HG02885 (cell line): ENCODE results near the gene DCAF12L2.
"Not testable (repeated sequence)": the region's sequence is repeated elsewhere in the genome, so short reads cannot be mapped to it uniquely, and the experiment has no call there.

Experiments
- ATAC-seq: cut with Tn5 transposase; IDR thresholded peaks from one replicate; pipeline ENCODE4 v1.9.1; 2021; ENCODE audit warnings: mild to moderate bottlenecking; ENCODE audit not compliant: unreplicated experiment, poor library complexity

The DCAF12L2 gene

DNA sequence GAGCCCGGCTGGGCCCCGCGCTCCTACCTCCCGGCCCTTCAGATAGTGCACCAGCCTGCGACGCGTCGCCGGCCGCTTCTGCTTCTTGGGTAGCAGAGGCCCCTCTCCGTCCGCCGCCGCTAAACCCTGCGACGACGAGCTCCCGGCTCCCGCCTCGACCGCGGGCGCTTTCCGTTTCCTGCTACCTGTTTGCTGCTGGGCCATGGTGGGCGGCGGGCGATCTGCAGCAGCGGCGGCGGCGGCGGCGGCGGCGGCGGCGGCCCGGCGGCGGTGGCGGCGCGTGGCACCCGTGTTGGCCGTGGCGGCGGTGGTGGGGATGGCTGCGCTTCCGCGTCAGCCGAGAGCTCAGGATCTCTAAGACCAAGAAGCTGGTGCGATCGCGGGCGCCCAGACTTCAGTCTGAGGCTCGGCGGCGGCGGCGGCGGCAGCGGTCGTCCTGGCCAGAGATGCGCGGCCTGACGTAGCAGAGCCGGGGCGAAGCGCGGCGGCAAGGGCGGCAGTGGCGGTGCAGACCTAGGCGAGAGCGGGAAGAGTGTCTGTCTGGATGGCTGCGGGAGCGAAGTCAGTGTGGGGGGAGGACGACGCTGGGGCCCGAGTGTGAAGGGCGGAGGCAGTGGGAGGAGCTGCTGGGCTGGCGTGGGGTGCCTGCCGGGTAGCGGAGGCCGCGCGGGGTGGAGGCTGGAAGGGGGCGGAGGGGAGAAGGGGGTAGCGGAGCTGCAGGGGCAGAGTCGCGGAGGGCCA lies at the start of gene DCAF12L2:
Gene DCAF12L2 (minus strand): TSS at position 569 of the 741 bp plus-strand sequence. CDS start 365 bp downstream, at position 204.
- ATAC-seq, result no peak

DNA sequence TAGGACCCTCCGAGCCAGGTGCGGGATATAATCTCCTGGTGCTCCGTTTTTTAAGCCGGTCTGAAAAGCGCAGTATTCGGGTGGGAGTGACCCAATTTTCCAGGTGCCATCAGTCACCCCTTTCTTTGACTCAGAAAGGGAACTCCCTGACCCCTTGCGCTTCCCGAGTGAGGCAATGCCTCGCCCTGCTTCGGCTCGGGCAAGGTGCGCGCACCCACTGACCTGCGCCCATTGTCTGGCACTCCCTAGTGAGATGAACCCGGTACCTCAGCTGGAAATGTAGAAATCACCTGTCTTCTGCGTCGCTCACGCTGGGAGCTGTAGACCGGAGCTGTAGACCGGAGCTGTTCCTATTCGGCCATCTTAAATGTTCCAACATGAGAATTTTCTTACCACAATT lies 24.8 kb upstream of the DCAF12L2 start:
- not testable (repeated sequence) for ATAC-seq

DNA sequence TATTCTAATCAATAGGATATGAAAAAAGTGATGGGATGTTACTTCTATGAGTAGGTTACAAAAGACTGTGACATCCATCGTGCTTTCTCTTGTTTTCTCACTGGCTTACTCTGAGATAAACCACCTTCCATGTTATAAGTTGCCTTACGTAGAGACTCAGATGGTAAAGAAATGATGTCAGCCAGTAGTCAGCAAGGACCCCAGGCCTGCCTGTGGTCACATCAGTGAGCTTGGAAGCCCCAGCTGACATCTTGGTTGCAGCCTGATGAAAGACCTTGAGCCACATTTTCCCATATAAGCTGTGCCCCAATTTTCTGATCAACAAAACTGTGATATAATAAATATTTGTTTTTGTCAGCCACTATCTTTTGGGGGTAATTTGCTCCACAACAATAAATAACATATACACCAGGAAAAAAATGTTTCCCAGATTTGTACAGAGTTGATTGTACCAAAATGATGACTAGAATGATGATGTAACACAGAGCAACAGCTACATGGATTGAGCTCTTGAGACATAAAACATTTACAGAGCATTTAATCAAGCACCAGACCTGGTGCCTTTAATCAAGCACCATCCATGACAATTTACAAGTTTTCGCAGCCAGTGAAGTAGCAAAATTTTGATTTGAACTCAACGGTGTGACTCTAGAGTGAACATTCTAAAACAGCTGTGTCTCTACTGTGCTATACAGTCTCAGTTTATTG lies 11.2 kb upstream of the DCAF12L2 start:
- no peak for ATAC-seq

DNA sequence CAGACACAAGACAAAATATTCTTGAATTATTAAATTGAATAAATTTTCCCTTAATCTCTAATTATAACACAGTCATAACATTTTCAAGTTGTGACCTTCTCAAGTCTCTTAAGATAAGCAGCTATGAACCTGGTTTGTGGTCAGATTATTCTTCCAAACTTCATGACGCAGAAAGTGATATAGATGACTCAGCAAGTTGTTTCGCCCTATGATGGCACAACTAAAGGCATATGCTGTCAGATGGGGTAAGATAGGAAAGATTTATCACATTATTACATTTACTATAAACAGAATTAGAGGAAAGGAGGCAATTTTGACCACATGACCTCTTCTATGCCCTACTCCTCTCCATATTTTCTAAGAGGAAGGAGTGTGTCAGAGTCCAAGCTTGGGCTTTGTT lies 4.6 kb upstream of the DCAF12L2 start:
- ATAC-seq, result no peak

DNA sequence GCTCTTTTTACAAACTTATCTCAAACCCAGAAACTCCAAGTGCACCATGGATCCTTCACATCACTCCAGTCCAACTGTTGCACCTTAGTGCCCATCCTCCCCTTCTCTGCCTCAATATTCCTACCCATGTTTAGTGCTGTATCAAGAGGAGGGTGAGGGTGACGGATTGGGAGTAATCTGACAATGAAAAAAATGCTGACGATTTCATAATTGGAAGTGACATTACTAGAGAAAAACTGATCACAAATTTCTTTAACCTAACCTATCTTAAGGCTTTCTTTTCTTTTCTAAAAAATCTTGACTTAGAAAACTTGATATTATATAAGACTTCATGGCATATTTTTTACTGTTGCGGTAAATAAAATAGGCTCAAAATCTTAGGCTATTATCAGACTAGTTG lies 1.5 kb upstream of the DCAF12L2 start:
- ATAC-seq, result no peak

DNA sequence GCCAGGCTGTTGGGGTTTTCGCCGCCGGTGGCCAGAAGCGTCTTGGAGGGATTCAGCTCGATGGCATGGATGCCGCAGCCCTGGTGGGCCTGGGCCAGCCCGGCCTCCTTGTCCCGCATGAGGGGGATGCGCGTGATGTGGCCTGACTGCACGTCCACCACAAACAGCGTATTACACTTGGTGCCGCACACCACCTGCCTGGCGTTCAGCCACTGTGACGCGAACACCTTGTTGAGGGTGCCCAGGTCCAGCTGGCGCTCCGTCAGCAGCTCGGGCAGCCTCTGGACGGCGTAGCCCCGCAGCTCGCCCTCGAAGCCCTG lies 728 bp downstream of the DCAF12L2 start:
- no peak for ATAC-seq

DNA sequence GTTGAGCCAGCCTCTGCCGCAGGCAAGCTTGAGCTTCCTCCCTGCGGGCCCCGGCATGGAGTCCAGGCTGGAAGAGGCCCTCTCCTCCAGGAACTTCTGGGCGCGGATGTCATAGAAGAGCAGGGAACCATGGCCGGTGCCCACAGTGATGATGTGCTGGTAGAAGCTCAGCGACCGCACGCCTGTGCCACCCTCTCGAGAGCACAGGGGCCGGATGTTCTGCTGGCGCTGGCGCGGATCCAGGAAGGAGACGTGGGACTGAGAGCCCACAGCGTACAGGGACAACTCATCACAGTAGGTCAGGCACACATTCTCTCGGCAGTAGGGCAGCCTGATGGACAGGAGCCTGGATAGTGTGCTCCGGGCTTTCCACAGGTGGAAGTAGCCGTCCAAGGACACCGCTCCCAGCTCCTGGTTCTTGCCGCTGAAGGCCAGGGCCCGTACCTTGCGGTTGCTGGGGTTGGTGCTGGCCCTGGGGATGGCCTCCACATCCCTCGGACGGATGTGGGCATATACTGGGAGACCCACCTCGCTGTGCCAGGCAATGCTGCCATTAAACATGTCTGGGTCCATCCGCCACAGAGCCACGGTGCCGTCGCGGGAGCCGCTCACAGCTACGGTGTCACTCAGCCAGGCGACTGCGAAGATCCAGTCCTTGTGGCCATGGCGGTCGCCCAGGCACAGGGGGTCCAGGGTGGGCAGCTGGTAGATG lies 1.2 kb downstream of the DCAF12L2 start:
- no peak for ATAC-seq

DNA sequence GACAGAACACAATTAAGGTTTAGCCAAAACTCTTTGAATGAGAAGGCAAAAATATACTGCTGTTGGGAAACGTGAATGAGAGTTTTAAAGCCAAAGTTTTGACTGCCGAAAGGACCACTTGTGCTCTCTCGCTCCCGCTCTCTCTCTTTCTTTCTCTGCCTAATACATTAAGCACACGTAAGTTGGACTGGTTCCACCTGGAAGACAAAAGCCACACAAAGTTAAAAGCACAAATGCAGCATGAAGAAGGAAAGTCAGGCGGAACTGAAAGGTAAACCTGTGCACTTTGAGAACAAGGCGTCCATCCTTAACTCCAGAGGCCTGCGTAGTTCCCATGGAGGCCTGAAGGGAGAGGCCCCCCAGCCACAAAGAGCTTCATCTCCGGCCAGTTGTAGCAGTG lies 1.9 kb downstream of the DCAF12L2 start:
- ATAC-seq, result no peak

DNA sequence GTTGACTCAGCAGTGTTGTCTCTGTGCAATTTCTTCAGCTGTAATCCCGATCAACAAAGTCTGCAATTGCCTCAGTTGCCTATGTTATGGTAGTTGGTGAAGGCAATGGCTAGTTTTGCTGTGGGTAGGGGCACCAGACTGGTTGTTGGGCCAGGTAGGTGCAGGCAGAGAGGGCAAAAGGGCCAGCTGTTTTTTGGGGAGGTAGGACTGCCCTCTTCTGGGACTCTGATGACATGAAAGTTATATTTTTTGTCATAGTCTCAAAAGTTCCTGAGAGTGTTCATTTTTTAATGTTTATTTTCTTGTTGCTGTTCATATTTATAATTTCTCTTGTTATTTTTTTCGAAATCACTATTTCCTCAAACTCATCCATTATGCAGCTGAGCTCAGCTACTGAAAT lies 25.1 kb downstream of the DCAF12L2 start:
- no peak for ATAC-seq

DNA sequence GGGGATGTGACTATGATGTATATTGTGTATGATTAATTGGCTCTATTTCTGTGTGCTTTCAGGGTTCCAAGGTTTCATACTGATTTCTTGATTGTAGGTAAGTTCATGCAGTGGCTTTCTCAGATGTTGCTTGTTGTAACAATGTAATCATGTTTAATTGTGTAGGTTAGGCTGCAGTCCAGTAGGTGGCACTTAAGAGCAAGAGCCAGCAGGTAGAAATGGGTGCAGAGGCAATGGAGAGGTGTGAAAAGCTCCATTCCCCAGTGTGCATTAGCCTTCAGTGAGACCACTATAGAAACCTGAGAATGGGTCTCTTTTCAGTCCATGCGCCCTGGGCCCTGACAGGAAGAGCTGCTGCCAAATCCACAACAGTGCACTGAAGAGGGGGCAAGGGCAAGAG lies 28.2 kb downstream of the DCAF12L2 start:
- peak; percentile 78 for ATAC-seq

DNA sequence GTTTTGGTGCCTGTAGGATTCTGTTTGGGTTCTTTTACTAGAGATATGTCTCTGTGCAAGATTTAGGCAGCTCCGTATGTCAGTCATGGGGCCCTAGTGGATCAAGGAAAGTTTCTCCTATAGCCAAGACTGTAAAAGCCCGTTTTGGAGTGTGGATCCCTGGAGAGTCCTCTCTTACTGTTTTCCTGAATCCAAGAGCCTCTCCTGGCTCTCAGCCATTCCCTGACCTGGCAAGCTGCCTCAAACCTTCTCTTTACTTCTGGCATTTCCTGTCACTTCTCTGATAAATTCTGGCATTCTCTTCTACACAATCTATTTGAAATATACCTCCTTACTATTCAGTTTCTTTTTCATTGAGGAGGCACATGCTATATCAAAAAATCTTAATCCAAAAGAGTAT lies 41.4 kb downstream of the DCAF12L2 start:
- no peak for ATAC-seq
